TTC549 (cell line): ENCODE results near the gene PDZRN3.
"Not testable (repeated sequence)": the region's sequence is repeated elsewhere in the genome, so short reads cannot be mapped to it uniquely, and the experiment has no call there.

ENCODE experiments used
- FAIRE-seq: peaks from 2 replicates; lab custom pipeline; 2012; peaks lifted over from hg19 to GRCh38; lab: Jason Lieb, UNC

PDZRN3 gene

GRCh38 chr3:73485877-73486330 is 138.8 kb downstream of the PDZRN3 start:
- FAIRE-seq, result no peak

GRCh38 chr3:73484656-73485248 is 140.0 kb downstream of the PDZRN3 start:
- no peak for FAIRE-seq

- no peak for FAIRE-seq
Observed at GRCh38 chr3:73481888-73482287, 142.9 kb downstream of the PDZRN3 start.

- FAIRE-seq, result no peak
Observed at GRCh38 chr3:73480187-73480672, 144.5 kb downstream of the PDZRN3 start.

GRCh38 chr3:73479325-73479724 is 145.4 kb downstream of the PDZRN3 start:
- no peak for FAIRE-seq

GRCh38 chr3:73478858-73479257 is 145.9 kb downstream of the PDZRN3 start:
- no peak for FAIRE-seq

- FAIRE-seq, result no peak
Observed at GRCh38 chr3:73475717-73476116, 149.0 kb downstream of the PDZRN3 start.

- FAIRE-seq, result no peak
Observed at GRCh38 chr3:73475175-73475574, 149.6 kb downstream of the PDZRN3 start.

- no peak for FAIRE-seq
Observed at GRCh38 chr3:73474619-73475018, 150.1 kb downstream of the PDZRN3 start.

- no peak for FAIRE-seq
Observed at GRCh38 chr3:73473898-73474416, 150.8 kb downstream of the PDZRN3 start.

GRCh38 chr3:73473181-73473897 is 151.4 kb downstream of the PDZRN3 start:
- no peak for FAIRE-seq

GRCh38 chr3:73471986-73472787 is 152.6 kb downstream of the PDZRN3 start:
- no peak for FAIRE-seq

GRCh38 chr3:73470860-73471259 is 153.9 kb downstream of the PDZRN3 start:
- FAIRE-seq, result no peak

GRCh38 chr3:73469331-73469730 is 155.4 kb downstream of the PDZRN3 start:
- FAIRE-seq, result no peak

- FAIRE-seq, result no peak
Observed at GRCh38 chr3:73467211-73467610, 157.5 kb downstream of the PDZRN3 start.

- no peak for FAIRE-seq
Observed at GRCh38 chr3:73465926-73466325, 158.8 kb downstream of the PDZRN3 start.

- not testable (repeated sequence) for FAIRE-seq
Observed at GRCh38 chr3:73464126-73464525, 160.6 kb downstream of the PDZRN3 start.

- no peak for FAIRE-seq
Observed at GRCh38 chr3:73461547-73461946, 163.2 kb downstream of the PDZRN3 start.

- no peak for FAIRE-seq
Observed at GRCh38 chr3:73459711-73460110, 165.0 kb downstream of the PDZRN3 start.

- no peak for FAIRE-seq
Observed at GRCh38 chr3:73453666-73454065, 171.1 kb downstream of the PDZRN3 start.

GRCh38 chr3:73452729-73453128 is 172.0 kb downstream of the PDZRN3 start:
- no peak for FAIRE-seq

- no peak for FAIRE-seq
Observed at GRCh38 chr3:73451301-73451944, 173.3 kb downstream of the PDZRN3 start.
